GM18867 (cell line): ENCODE measurements around the gene MYOZ1.
"Not testable (repeated sequence)": the region's sequence is repeated elsewhere in the genome, so short reads cannot be mapped to it uniquely, and the experiment has no call there.

Source experiments
- ATAC-seq: cut with Tn5 transposase; IDR thresholded peaks from one replicate; pipeline ENCODE4 v1.9.1; 2021; ENCODE audit warnings: mild to moderate bottlenecking, moderate library complexity; ENCODE audit not compliant: unreplicated experiment

Gene MYOZ1, protein sequence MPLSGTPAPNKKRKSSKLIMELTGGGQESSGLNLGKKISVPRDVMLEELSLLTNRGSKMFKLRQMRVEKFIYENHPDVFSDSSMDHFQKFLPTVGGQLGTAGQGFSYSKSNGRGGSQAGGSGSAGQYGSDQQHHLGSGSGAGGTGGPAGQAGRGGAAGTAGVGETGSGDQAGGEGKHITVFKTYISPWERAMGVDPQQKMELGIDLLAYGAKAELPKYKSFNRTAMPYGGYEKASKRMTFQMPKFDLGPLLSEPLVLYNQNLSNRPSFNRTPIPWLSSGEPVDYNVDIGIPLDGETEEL

GRCh38 chr10:73641328-73642060, at the start of gene MYOZ1:
Gene MYOZ1 (minus strand): TSS chr10:73641474. CDS start chr10:73640017, 1,457 bp downstream.
- no peak for ATAC-seq

GRCh38 chr10:73690755-73691154, 49.5 kb upstream of the MYOZ1 start:
- not testable (repeated sequence) for ATAC-seq

DNA sequence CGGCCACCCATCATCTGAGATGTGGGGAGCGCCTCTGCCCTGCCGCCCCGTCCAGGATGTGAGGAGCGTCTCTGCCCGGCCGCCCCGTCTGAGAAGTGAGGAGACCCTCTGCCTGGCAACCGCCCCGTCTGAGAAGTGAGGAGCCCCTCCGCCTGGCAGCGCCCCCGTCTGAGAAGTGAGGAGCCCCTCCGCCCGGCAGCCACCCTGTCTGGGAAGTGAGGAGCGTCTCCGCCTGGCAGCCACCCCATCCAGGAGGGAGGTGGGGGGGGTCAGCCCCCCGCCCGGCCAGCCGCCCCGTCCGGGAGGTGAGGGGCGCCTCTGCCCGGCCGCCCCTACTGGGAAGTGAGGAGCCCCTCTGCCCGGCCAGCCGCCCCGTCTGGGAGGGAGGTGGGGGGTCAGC, 48.3 kb upstream of the MYOZ1 start:
- ATAC-seq: not testable (repeated sequence)

DNA sequence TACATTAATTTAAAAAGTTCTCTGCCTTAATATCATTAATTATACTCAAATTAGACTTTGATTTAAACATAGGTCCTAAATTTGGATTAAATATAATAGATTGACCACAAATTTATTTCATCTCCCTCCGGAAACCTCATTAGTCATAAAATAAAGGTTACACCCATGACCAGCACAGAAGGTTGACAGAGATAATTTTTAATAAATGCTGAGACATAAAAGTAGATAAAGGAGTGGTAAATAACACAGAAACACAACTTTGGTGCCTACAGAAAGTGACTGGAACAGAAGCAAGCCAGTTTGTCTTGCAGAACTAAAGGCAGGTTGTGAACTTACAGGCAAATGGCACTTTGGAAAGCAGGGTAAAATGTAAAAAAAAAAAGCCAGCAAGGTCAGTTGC, 46.4 kb upstream of the MYOZ1 start:
- not testable (repeated sequence) for ATAC-seq

DNA sequence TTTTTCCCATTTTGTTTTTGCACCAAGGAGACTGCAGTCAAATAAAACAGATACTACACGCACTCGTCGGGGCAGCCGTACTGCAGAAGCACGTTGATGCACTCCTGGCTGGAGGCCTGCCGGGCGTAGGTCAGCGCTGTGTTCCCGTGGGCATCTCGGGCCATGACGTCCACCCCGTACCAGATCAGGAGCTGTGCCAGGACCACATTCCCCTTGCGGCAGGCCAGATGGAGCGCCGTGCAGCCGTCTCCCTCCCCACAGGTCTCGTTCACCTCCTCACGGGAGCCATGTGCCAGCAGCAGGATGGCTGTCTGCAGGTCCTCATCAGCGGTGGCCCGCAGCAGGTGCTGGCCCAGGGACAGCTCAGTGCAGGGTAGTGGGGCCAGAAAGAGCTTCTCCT, 33.3 kb upstream of the MYOZ1 start:
- ATAC-seq: not testable (repeated sequence)

DNA sequence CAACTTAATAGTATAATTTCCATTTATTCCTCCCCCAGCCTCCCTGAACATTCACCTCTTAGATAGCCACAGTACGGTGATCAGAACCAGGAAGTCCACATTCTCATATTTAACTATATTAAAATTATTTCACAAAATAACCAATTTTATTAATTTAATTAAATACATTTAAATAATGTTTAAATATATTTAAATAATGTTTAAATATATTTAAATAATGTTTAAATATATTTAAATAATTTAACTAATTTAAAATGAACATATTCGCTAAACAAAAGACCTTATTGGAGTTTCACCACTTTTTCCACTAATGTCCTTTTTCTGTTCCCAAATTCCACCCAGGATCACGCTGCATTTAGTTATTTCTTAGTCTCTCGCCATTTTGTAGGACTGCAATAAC, 27.1 kb upstream of the MYOZ1 start:
- not testable (repeated sequence) for ATAC-seq

- not testable (repeated sequence) for ATAC-seq
These were observed 25.0 kb upstream of the MYOZ1 start for GRCh38 chr10:73666153-73666809.

- ATAC-seq: not testable (repeated sequence)
These were observed 24.3 kb upstream of the MYOZ1 start for GRCh38 chr10:73665581-73665980.

GRCh38 chr10:73664156-73665040, 23.1 kb upstream of the MYOZ1 start:
- ATAC-seq: not testable (repeated sequence)

DNA sequence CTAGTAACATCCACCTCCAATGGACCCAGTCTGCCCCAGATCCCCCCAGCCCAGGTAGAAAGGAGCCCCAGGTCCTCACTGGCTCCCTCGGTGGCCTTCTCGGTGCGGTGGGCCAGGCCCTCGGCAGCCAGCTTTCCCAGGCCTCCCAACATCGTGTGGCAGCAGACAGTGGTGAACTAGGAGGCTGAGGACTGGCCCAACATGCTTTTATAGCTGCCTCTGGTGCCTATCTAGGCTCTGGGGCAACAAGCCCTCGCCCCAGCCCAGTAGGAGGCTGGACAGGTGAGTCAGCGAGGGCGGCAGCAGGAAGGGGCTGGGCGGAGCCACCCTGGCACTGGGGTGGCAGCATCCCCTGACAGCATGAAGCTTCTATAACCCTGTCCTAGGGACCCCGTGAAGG, 22.3 kb upstream of the MYOZ1 start:
- not testable (repeated sequence) for ATAC-seq

DNA sequence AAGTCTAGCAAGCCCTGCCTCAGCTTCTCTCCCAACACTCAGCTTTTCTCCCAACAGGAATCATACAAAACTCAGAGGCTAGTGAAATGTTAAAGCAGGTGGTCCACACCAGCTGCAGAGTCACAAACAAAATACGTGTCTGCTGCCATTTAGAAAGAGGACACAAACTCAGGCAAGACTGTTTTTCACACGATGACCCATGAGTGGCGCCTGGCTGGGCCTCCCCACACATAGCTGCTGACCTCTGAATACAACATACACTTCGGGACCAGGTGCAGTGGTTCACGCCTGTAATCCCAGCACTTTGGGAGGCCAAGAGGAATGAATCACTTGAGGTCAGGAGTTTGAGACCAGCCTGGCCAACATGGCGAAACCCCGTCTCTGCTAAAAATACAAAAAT, 21.4 kb upstream of the MYOZ1 start:
- not testable (repeated sequence) for ATAC-seq

- no peak for ATAC-seq
These were observed 14.7 kb upstream of the MYOZ1 start, which contains the start of gene SYNPO2L for GRCh38 chr10:73655990-73656298. Gene SYNPO2L (minus strand): TSS chr10:73656029. CDS start chr10:73655922, 107 bp downstream.

DNA sequence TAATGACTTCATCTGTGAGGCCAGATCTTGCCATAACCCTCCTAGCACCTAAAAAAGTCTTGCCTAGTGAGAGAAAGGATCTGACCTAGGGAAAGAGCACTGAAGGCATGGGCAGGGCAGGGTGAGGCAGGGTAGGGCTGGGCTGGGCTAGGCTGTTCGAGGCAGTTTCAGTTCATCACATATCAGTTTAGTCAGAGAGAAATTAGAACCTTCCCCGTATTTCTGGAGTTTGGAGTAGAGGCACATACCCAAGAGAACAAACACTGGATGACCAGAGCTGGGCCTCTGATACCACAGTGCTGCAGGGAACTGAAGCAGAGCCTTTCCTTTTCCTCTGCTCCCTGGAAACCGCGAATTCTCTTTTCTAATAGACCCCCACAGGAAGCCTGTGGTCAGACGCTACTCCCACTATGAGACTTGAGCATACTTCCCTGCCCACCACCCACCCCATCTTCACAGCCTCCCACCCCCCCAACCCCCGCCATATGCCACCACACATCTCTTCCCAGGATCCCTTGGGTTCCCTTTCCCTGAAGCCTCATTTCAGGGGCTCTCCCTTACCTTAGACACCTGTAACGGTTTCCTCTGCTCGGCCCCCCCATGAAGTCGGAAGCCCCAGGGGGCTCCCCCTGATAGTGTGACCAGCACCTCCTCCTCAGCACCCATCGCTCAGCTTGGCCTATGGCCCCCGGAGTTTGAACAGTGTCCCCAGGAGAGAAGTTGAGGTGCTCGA, 14.1 kb upstream of the MYOZ1 start:
- no peak for ATAC-seq

DNA sequence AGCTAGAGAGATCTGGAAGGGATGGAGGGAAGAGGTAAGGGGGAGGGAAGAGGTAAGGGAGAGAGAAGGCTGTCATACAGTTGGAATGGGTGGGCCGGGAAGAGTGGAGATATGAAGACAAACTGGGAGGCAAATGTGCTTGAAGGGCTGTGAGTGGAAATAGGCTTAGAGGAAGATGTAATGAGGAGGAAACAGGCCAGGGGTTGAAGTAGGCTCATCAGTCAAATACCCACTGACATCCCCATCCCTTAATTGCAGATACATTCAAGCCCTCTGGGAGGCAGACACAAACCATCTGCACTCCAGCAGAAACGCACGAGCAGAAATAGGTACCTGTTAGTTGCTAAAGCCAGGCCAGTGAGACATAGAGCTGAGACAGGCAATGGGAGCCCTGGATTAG, 12.4 kb upstream of the MYOZ1 start:
- ATAC-seq: no peak

DNA sequence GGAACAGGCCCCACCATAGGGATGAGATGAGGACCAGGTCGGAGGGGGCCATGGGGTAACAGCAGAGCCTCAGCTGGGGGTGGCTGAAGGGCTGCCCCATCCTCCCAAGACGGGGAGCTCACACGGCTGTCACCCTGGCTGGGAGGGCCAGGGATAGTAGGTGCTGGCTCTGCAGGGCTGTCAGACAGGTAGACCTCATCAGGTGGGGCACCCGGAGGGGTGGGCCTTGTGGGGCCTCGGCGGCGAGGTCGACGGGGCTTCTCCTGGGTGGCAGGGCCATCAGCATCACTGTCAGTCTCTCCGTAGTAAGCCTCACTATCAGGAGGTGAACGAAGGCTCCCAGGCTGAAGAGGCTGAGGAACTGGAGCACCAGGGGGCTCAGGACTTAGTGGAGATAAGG, 11.9 kb upstream of the MYOZ1 start:
- ATAC-seq: no peak

- no peak for ATAC-seq
These were observed 9.5 kb upstream of the MYOZ1 start for GRCh38 chr10:73650537-73651331.

DNA sequence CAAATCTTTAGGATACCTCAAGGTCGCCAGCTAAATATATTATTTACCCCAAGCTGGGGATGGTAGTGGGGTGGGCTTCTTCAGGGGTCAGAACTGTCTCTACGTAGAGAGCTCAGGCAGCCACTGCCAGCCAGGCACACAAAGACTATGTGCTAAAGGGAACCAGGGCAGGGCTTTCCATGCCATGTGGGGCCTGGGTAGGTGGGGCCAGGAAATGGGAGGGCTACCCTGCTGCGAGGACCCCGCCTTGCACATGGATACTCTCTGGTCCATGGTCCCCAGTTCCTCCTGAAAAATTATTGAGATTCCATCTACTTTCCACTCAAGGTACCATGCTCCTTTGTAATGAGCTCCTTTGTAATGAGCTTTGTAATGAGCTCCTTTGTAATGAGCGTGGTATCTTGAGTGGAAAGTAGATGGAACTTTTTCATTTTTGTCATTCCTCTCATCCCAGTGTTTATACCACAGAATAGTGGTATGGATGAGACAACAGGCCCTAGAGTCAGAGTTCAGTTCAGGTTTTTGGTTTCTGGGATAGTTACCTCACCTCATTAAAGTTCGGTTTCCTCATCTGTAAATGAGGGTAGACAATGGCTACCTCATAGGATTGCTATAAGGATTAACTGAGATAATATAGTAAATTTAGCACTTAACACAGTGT, 8.7 kb upstream of the MYOZ1 start:
- ATAC-seq: no peak

GRCh38 chr10:73648975-73649829, 7.9 kb upstream of the MYOZ1 start:
- ATAC-seq: no peak
